CD4-positive, alpha-beta T cell treated with Interleukin-15 for 4 hours (primary cell): ENCODE measurements around the gene TSPAN14.
A peak's percentile ranks its signal among the peaks of the same experiment; 100 is the strongest.
"Not testable (repeated sequence)": the region's sequence is repeated elsewhere in the genome, so short reads cannot be mapped to it uniquely, and the experiment has no call there.

ENCODE experiments used
- DNase-seq: peaks from one replicate; pipeline ENCODE4 v3.0.0-alpha.2; 2020; ENCODE audit warnings: low spot score

TSPAN14 gene

GRCh38 chr10:80470266-80470665, 16.2 kb downstream of the TSPAN14 start:
- no peak for DNase-seq

GRCh38 chr10:80471001-80471400, 16.9 kb downstream of the TSPAN14 start:
- no peak for DNase-seq

GRCh38 chr10:80471715-80472233, 17.7 kb downstream of the TSPAN14 start:
- peak; percentile 41 for DNase-seq

GRCh38 chr10:80472234-80473095, 18.4 kb downstream of the TSPAN14 start:
- DNase-seq = peak; percentile 71

- no peak for DNase-seq
Observed at GRCh38 chr10:80473096-80473657, 19.1 kb downstream of the TSPAN14 start.

- no peak for DNase-seq
Observed at GRCh38 chr10:80473692-80474596, 19.8 kb downstream of the TSPAN14 start.

- DNase-seq = no peak
Observed at GRCh38 chr10:80474597-80474910, 20.4 kb downstream of the TSPAN14 start.

GRCh38 chr10:80474941-80475340, 20.8 kb downstream of the TSPAN14 start:
- DNase-seq = no peak

GRCh38 chr10:80475641-80476040, 21.5 kb downstream of the TSPAN14 start:
- DNase-seq = not testable (repeated sequence)

- no peak for DNase-seq
Observed at GRCh38 chr10:80476685-80477084, 22.6 kb downstream of the TSPAN14 start.

GRCh38 chr10:80477813-80478212, 23.7 kb downstream of the TSPAN14 start:
- DNase-seq = no peak

GRCh38 chr10:80480373-80480772, 26.3 kb downstream of the TSPAN14 start:
- not testable (repeated sequence) for DNase-seq

GRCh38 chr10:80480852-80481251, 26.7 kb downstream of the TSPAN14 start:
- DNase-seq = no peak

GRCh38 chr10:80484243-80484642, 30.1 kb downstream of the TSPAN14 start:
- DNase-seq = no peak

GRCh38 chr10:80484676-80485075, 30.6 kb downstream of the TSPAN14 start:
- DNase-seq = no peak

GRCh38 chr10:80485076-80485945, 31.2 kb downstream of the TSPAN14 start:
- no peak for DNase-seq

- DNase-seq = no peak
Observed at GRCh38 chr10:80485946-80486764, 32.0 kb downstream of the TSPAN14 start.

- DNase-seq = no peak
Observed at GRCh38 chr10:80486785-80487420, 32.8 kb downstream of the TSPAN14 start.

- no peak for DNase-seq
Observed at GRCh38 chr10:80487421-80487785, 33.3 kb downstream of the TSPAN14 start.
